Left cardiac atrium (tissue), 4 donors: ENCODE data around the gene KRT6C. TPM values are rescaled to one million over a fixed set of nuclear protein-coding genes. Genes with fewer than 3 reads are reported as not detected.
"Not testable (repeated sequence)": the region's sequence is repeated elsewhere in the genome, so short reads cannot be mapped to it uniquely, and the experiment has no call there.

Experiments used
- ATAC-seq, 2 donors: fragments of 200-7000 bp; cut with Tn5 transposase; one replicate each; pipeline ENCODE4 v1.9.1; 2020; ENCODE audit warnings: mild to moderate bottlenecking in 2 of 2, moderate library complexity in 2 of 2
- DNase-seq: peaks from one replicate; pipeline ENCODE4 v3.0.0-alpha.2; 2020
- intact Hi-C, 2 donors: fragments of 100-400 bp; cut with DNase I; formaldehyde crosslinking; loops; one replicate each; pipeline versions ENCODE4 v1.14.1 to v1.15.1; 2022 to 2023
- total RNA-seq, 2 donors: library from RNA; stranded (reverse); fragmentation: NEBNext Ultra II Directional; extraction: Animal tissue kit (Norgen Biotek cat#: 25700); gene quantifications; one replicate each; pipeline ENCODE4 v1.2.1, GENCODE V29; 2021
- donor health status: DM: no; HTN: yes; CAD: no.
- donor health status: DM: no; HTN: yes; CAD: no; lungs with severe emphysema.
- donor health status: DM: yes; HTN: yes; CAD: no.
- donor health status: Dilated cardiomyopathy.

The KRT6C gene
- total RNA-seq, 2 donors from 2014 or later: not detected

GRCh38 chr12:52502877-52503276 lies 29.3 kb upstream of the KRT6C start:
- ATAC-seq: no peak
- intact Hi-C loops: no loop called here
- no peak for DNase-seq

GRCh38 chr12:52501490-52501889 lies 27.9 kb upstream of the KRT6C start:
- ATAC-seq (no peak), DNase-seq (no peak)
- intact Hi-C loops: no loop called here

- ATAC-seq: not testable (repeated sequence)
These were observed 27.0 kb upstream of the KRT6C start for GRCh38 chr12:52500574-52500973.

GRCh38 chr12:52499806-52500560 lies 26.4 kb upstream of the KRT6C start:
- intact Hi-C loops: no loop called here
- DNase-seq (no peak), ATAC-seq (no peak)

More at GRCh38 chr12:52500574-52500973, 27.0 kb upstream of the KRT6C start:
- intact Hi-C loops, DNase-seq: not testable (repeated sequence)

GRCh38 chr12:52498946-52499345 lies 25.3 kb upstream of the KRT6C start:
- DNase-seq (no peak), ATAC-seq (no peak)
- intact Hi-C loops: no loop called here

- ATAC-seq (no peak), DNase-seq (no peak)
- intact Hi-C loops: no loop called here
These were observed 24.4 kb upstream of the KRT6C start for GRCh38 chr12:52497975-52498374.

- ATAC-seq: peak in 1 of 2 donors; percentile 63
- DNase-seq: no peak
- intact Hi-C loops: no loop called here
These were observed 23.0 kb upstream of the KRT6C start for GRCh38 chr12:52496590-52497071.

GRCh38 chr12:52496054-52496453 lies 22.4 kb upstream of the KRT6C start:
- peak in 1 of 2 donors; percentile 24 for ATAC-seq
- intact Hi-C loops: no loop called here
- DNase-seq: no peak

GRCh38 chr12:52495389-52495788 lies 21.8 kb upstream of the KRT6C start:
- DNase-seq (no peak), ATAC-seq (peak; percentile 31 to 79)
- intact Hi-C loops: no loop called here

GRCh38 chr12:52494518-52494917 lies 20.9 kb upstream of the KRT6C start:
- ATAC-seq (peak; percentile 51 to 78), DNase-seq (peak; percentile 57)
- intact Hi-C loops: no loop called here

- ATAC-seq (no peak), DNase-seq (no peak)
- intact Hi-C loops: no loop called here
These were observed 20.5 kb upstream of the KRT6C start for GRCh38 chr12:52494100-52494499.

GRCh38 chr12:52493172-52493571 lies 19.6 kb upstream of the KRT6C start, which contains the start of gene KRT6A:
Gene KRT6A, minus strand, starts transcription at chr12:52493257. Its CDS starts 69 bp downstream, at chr12:52493188.
- DNase-seq (no peak), ATAC-seq (no peak)
- intact Hi-C loops: no loop called here

GRCh38 chr12:52492405-52492804 lies 18.8 kb upstream of the KRT6C start:
- intact Hi-C loops, ATAC-seq, DNase-seq: not testable (repeated sequence)

- ATAC-seq, intact Hi-C loops, DNase-seq: not testable (repeated sequence)
These were observed 17.9 kb upstream of the KRT6C start for GRCh38 chr12:52491495-52491894.

- DNase-seq (no peak), ATAC-seq (no peak)
- intact Hi-C loops: no loop called here
These were observed 15.1 kb upstream of the KRT6C start for GRCh38 chr12:52488736-52489135.

GRCh38 chr12:52487744-52488443 lies 14.3 kb upstream of the KRT6C start:
- intact Hi-C loops, ATAC-seq, DNase-seq: not testable (repeated sequence)

GRCh38 chr12:52487211-52487610 lies 13.6 kb upstream of the KRT6C start:
- intact Hi-C loops: no loop called here
- ATAC-seq: no peak
- no peak for DNase-seq

GRCh38 chr12:52486166-52487105 lies 12.8 kb upstream of the KRT6C start:
- intact Hi-C loops: no loop called here
- DNase-seq (no peak), ATAC-seq (no peak)

GRCh38 chr12:52480073-52480472 lies 6.5 kb upstream of the KRT6C start:
- no peak for DNase-seq
- no peak for ATAC-seq
- intact Hi-C loops: no loop called here
